HepG2 (cell line): ENCODE data around the gene AK4. TPM values are rescaled to one million over a fixed set of nuclear protein-coding genes. Genes with fewer than 3 reads are reported as not detected.

ENCODE experiments used
- KDM2A ChIP-seq: sonication (generic); formaldehyde crosslinking; IDR thresholded peaks from 2 replicates; pipeline ENCODE4 v1.4.0; 2020; ENCODE audit warnings: low read depth, missing genetic modification reagents, borderline replicate concordance
- KDM4B ChIP-seq: sonication (generic); formaldehyde crosslinking; IDR thresholded peaks from 2 replicates; pipeline ENCODE4 v1.4.0; 2020; ENCODE audit warnings: missing genetic modification reagents
- PTBP1 ChIP-seq: fragments of 200-400 bp; formaldehyde crosslinking; IDR thresholded peaks from 2 replicates; pipeline ENCODE4 v1.6.1; 2018; ENCODE audit warnings: low read length, low read depth; ENCODE audit not compliant: poor library complexity, severe bottlenecking
- SNAPC4 ChIP-seq: sonication (generic); formaldehyde crosslinking; IDR thresholded peaks from 2 replicates; pipeline ENCODE4 v1.4.0; 2020; ENCODE audit warnings: mild to moderate bottlenecking, missing genetic modification reagents
- TRAFD1 ChIP-seq: sonication (generic); formaldehyde crosslinking; IDR thresholded peaks from 2 replicates; pipeline ENCODE4 v1.5.1; 2020; ENCODE audit warnings: missing genetic modification reagents, mild to moderate bottlenecking, borderline replicate concordance
- polyA plus RNA-seq, 8 experiments: library from polyadenylated mRNA; depleted of rRNA in 3 of 8; stranded (reverse) in 7 of 8; unstranded in 1 of 8; fragments of >200 nt; fragmentation: Illumina TruSeq in 4 of 8; extraction: Trizol in 4 of 8; gene quantifications; 2 replicates each; pipeline versions ENCODE4 v1.2.1 to v1.2.3, GENCODE V29; 2011 to 2016; ENCODE audit warnings: low read depth in 4 of 8, missing spikeins in 1 of 8, mixed read lengths in 1 of 8; ENCODE audit not compliant: insufficient read depth in 1 of 8
- total RNA-seq, 5 experiments: library from RNA; depleted of rRNA; stranded (reverse); fragments of >200 nt; fragmentation: Illumina TruSeq; extraction: Trizol; gene quantifications; 2 replicates each; pipeline ENCODE4 v1.2.3, GENCODE V29; 2016; ENCODE audit warnings: low read depth in 1 of 5

AK4 gene
- total and polyA plus RNA-seq, 2 of the 13 experiments (the other 11 are each of a cell fraction or from before 2014, with no cell fraction given) = 110 to 160 TPM

GRCh38 chr1:65167586-65168242 lies 19.7 kb downstream of the AK4 start (continued):
- TF ChIP-seq SNAPC4 (CRISPR knock-in tag) (no peak), KDM4B (CRISPR knock-in tag) (no peak), PTBP1 (no peak), TRAFD1 (CRISPR knock-in tag) (no peak), KDM2A (CRISPR knock-in tag) (no peak)
